MM.1S (cell line): ENCODE results near the gene TMEM117.

Experiments used
- EZH2 ChIP-seq: fragments of 300-600 bp; sonication (generic); optimal IDR thresholded peaks from 2 replicates; pipeline ENCODE3; 2017; ENCODE audit warnings: low read depth, mild to moderate bottlenecking, antibody characterized with exemption, low read length, mixed read lengths
- EZH2phosphoT487 ChIP-seq: fragments of 300-600 bp; sonication (generic); IDR thresholded peaks from 2 replicates; pipeline ENCODE4 v1.6.1; 2018; ENCODE audit warnings: antibody characterized with exemption, low read length
- TF ChIP-seq, protein P1 (sequence below): fragments of 300-600 bp; sonication (generic); IDR thresholded peaks from 2 replicates; pipeline ENCODE4 v1.5.1; 2016; ENCODE audit warnings: antibody characterized with exemption, low read length, mixed read lengths

GRCh38 chr12:44029194-44029593, 193.3 kb downstream of the TMEM117 start:
- TF ChIP-seq, protein P1, sequence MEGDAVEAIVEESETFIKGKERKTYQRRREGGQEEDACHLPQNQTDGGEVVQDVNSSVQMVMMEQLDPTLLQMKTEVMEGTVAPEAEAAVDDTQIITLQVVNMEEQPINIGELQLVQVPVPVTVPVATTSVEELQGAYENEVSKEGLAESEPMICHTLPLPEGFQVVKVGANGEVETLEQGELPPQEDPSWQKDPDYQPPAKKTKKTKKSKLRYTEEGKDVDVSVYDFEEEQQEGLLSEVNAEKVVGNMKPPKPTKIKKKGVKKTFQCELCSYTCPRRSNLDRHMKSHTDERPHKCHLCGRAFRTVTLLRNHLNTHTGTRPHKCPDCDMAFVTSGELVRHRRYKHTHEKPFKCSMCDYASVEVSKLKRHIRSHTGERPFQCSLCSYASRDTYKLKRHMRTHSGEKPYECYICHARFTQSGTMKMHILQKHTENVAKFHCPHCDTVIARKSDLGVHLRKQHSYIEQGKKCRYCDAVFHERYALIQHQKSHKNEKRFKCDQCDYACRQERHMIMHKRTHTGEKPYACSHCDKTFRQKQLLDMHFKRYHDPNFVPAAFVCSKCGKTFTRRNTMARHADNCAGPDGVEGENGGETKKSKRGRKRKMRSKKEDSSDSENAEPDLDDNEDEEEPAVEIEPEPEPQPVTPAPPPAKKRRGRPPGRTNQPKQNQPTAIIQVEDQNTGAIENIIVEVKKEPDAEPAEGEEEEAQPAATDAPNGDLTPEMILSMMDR = no peak
- TF ChIP-seq EZH2 (no peak), EZH2phosphoT487 (no peak)
